Left lung (tissue), 10 donors: Measurements from ENCODE around the gene RHOG. TPM values are rescaled to one million over a fixed set of nuclear protein-coding genes. Genes with fewer than 3 reads are reported as not detected.
A peak's percentile ranks its signal among the peaks of the same experiment; 100 is the strongest.

Experiments
- ATAC-seq: fragments of 200-7000 bp; cut with Tn5 transposase; one replicate; pipeline ENCODE4 v1.9.1; 2020; ENCODE audit warnings: moderate library complexity
- DNase-seq, 4 donors: peaks; one replicate each; pipeline ENCODE4 v3.0.0-alpha.2; 2013 to 2020
- H3K27ac ChIP-seq, 2 donors: fragments of 200-600 bp; sonication (generic) in 1 of 2; one replicate each; pipeline versions ENCODE4 v1.5.0 to v1.8.0; 2020 to 2021
- H3K27me3 ChIP-seq, 2 donors: fragments of 200-600 bp; sonication (generic) in 1 of 2; one replicate each; pipeline versions ENCODE4 v1.5.0 to v1.8.0; 2020 to 2021
- H3K36me3 ChIP-seq, 2 donors: fragments of 200-600 bp; sonication (generic) in 1 of 2; one replicate each; pipeline versions ENCODE4 v1.5.0 to v1.8.0; 2020 to 2021
- H3K4me1 ChIP-seq, 2 donors: fragments of 200-600 bp; one replicate each; pipeline ENCODE4 v1.8.0; 2021
- H3K4me3 ChIP-seq, 2 donors: fragments of 200-600 bp; sonication (generic) in 1 of 2; one replicate each; pipeline versions ENCODE4 v1.5.0 to v1.8.0; 2020 to 2021; ENCODE audit warnings: mild to moderate bottlenecking in 1 of 2
- H3K9me3 ChIP-seq, 2 donors: fragments of 200-600 bp; sonication (generic) in 1 of 2; one replicate each; pipeline versions ENCODE4 v1.5.0 to v1.8.0; 2020 to 2021
- intact Hi-C, 2 donors: fragments of 100-400 bp; cut with DNase I; formaldehyde crosslinking; loops; one replicate each; pipeline versions ENCODE4 v1.11.2 to v1.14.2; 2022
- polyA plus RNA-seq, 6 donors: library from polyadenylated mRNA; unstranded; fragments of 120-200 nt; gene quantifications; one replicate each; pipeline ENCODE4 v1.2.1, GENCODE V29; 2013; ENCODE audit not compliant: insufficient read length in 6 of 6
- total RNA-seq, 2 donors: library from RNA; stranded (reverse); fragmentation: NEBNext Ultra II Directional; extraction: Animal tissue kit (Norgen Biotek cat#: 25700); gene quantifications; one replicate each; pipeline ENCODE4 v1.2.1, GENCODE V29; 2021
- TF ChIP-seq, protein P1 (sequence below), 2 donors: fragments of 200-600 bp; sonication (generic) in 1 of 2; IDR thresholded peaks; one replicate each; pipeline versions ENCODE4 v1.5.0 to v1.8.0; 2021; ENCODE audit warnings: antibody characterized with exemption in 2 of 2
- donor health status: DM: no; HTN: yes; CAD: no.
- donor health status: DM: no; HTN: no; CAD: no.

RHOG gene
- total and polyA plus RNA-seq, 8 donors: 22.0 to 109 (median 29.4) TPM

DNA sequence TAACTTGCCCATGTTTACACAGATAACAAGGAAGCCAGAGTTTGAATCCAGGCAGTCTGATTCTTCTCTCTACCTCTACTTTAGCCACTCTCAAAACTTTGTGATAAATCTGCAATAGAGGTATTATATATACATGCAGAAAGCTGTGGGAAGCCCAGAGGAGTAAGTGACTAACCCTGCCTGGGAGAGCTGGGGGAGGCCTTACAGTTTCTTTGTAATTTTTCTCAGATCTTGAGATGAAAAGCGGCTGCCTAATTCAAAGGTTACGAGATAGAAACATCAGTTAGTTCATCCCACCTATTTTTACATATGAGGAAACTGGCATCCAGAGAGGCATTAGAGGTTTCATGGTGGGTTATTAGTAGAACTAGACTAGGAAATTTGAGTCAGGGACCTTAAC, 19.6 kb upstream of the RHOG start:
- ATAC-seq (no peak), DNase-seq (no peak)
- Histone ChIP-seq H3K9me3 (no peaks in the 10 kb centered on the region), H3K4me1 (peaks cover 32 to 77% of the 10 kb centered on the region in 2 donors), H3K27ac (peak overlapping the region in 1 of 2 donors; percentile 11), H3K4me3 (no peak overlapping the region), H3K27me3 (no peaks in the 10 kb centered on the region), H3K36me3 (no peaks in the 10 kb centered on the region)
- intact Hi-C loops: no loop called here
- TF ChIP-seq, protein P1, sequence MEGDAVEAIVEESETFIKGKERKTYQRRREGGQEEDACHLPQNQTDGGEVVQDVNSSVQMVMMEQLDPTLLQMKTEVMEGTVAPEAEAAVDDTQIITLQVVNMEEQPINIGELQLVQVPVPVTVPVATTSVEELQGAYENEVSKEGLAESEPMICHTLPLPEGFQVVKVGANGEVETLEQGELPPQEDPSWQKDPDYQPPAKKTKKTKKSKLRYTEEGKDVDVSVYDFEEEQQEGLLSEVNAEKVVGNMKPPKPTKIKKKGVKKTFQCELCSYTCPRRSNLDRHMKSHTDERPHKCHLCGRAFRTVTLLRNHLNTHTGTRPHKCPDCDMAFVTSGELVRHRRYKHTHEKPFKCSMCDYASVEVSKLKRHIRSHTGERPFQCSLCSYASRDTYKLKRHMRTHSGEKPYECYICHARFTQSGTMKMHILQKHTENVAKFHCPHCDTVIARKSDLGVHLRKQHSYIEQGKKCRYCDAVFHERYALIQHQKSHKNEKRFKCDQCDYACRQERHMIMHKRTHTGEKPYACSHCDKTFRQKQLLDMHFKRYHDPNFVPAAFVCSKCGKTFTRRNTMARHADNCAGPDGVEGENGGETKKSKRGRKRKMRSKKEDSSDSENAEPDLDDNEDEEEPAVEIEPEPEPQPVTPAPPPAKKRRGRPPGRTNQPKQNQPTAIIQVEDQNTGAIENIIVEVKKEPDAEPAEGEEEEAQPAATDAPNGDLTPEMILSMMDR (IDR thresholded peaks at IDR 0.05): no peak

DNA sequence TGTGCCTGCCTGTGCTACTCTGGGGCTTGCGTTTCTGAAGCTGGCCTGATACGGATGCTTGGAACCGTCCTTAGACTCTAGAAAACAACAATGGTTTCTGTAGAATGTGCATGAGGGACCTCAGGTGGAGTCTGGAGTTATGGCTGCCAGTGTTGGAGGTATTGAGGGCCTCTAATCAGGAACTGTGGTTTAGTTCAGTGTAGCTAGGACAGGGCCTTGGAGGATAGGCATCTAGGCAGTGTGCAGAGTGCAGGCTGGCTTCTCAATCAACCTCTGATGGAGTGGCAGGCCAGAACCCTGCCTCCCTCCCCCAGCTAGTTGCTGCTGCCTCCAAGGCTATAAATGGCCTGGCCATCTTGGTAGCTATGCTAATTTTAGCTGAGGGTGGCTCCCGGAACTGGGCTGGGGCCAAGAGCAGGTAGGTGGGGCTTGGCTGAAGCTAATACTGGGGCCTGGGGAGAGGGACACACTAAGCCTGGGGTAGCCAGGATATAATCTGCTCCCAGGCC, 18.7 kb upstream of the RHOG start:
- H3K4me3 ChIP-seq: no peak overlapping the region
- peaks cover 35 to 72% of the 10 kb centered on the region in 2 donors for H3K4me1 ChIP-seq
- intact Hi-C loops: no loop called here
- no peaks in the 10 kb centered on the region for H3K36me3 ChIP-seq
- no peak for DNase-seq
- no peaks in the 10 kb centered on the region for H3K9me3 ChIP-seq
- H3K27ac ChIP-seq: peak overlapping the region; percentile 21 to 28
- TF ChIP-seq, protein P1 (IDR thresholded peaks at IDR 0.05): no peak
- no peaks in the 10 kb centered on the region for H3K27me3 ChIP-seq
- no peak for ATAC-seq

DNA sequence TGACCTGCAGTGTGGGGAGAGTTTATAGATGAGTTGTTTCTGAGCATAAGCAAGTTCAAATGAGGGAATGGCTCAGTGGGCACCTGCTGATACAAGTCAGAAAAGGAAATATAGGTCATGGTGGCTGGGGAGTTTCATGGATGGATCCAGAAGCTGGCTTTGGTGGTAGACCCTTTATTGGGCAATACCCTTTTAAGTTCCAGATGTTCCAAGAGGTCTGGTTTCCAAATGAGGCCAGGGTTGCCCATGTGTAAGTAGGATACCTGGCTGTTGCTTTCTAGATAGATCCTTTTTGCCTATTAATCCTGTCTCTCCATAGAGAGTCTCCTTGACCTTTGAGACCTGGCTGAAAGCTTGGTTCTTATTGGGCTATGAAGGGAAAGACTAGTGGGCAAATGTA, 16.9 kb upstream of the RHOG start:
- Histone ChIP-seq H3K4me3 (peak overlapping the region; percentile 1 to 92), H3K36me3 (no peaks in the 10 kb centered on the region), H3K27me3 (no peaks in the 10 kb centered on the region), H3K27ac (no peak overlapping the region), H3K4me1 (peaks cover 43 to 75% of the 10 kb centered on the region in 2 donors), H3K9me3 (no peaks in the 10 kb centered on the region)
- DNase-seq (no peak), ATAC-seq (no peak)
- TF ChIP-seq, protein P1 (IDR thresholded peaks at IDR 0.05): no peak
- intact Hi-C loops: no loop called here

DNA sequence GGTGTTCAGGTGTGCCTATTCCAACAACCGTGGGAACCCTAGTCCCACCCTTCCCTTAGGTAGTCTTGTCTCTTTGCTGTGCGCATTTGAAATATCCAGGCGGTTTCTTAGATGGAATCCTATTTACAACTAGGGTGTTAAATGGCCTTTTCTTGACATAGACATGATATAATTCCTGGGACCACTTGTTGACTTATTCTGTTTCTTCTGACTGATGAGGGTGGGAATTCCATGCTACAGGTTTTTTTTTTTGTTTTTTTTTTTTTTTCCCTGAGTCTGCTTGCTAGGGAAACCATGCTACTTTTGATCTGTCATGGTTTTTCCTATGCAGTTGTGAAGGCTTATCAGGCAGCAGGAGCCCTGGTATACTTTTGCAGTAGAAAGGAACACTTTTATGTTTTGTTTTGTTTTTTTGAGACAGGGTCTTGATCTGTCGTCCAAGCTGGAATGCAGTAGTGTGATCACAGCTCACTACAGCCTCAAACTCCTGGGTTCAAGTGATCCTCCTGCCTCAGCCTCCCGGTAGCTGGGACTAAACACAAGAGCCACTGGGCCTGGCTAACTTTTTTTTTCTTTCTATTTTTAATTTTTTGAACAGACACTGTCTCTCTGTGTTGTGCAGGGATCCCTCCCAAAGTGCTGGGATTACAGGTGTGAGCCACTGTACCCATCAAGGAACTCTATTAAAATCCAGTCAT, 16.2 kb upstream of the RHOG start:
- Histone ChIP-seq H3K27me3 (no peaks in the 10 kb centered on the region), H3K4me1 (peaks cover 43 to 74% of the 10 kb centered on the region in 2 donors), H3K27ac (peak overlapping the region in 1 of 2 donors; percentile 98), H3K36me3 (no peaks in the 10 kb centered on the region), H3K9me3 (no peaks in the 10 kb centered on the region), H3K4me3 (peak overlapping the region; percentile 80 to 92)
- intact Hi-C loops: no loop called here
- TF ChIP-seq, protein P1 (IDR thresholded peaks at IDR 0.05): no peak
- DNase-seq: no peak
- no peak for ATAC-seq

DNA sequence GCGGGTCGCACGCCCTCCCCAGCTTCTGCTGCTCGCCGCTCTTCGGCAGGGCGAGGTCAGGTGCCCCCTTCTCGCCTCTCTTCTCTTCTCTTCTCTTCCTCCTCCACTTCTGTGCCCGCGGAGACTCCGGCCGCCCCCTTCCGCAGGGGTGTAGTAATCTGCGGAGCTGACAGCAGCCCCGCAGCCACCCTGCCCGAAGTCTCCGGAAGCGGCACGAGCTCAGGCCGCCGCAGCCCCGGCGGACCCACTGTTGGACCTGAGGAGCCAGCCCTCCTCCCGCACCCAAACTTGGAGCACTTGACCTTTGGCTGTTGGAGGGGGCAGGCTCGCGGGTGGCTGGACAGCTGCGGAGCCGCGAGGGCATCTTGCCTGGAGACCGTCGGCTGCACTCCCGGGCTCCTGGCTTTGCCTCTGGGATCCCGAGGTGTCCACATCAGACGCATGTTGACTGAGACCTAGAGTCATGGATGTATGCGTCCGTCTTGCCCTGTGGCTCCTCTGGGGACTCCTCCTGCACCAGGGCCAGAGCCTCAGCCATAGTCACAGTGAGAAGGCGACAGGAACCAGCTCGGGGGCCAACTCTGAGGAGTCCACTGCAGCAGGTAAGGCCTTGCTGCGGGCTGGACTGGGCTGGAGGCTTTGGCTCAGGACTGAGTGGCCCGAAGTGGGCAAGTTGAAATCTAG, 15.2 kb upstream of the RHOG start:
- TF ChIP-seq, protein P1 (IDR thresholded peaks at IDR 0.05): no peak
- Histone ChIP-seq H3K4me1 (peaks cover 43 to 64% of the 10 kb centered on the region in 2 donors), H3K27ac (peak overlapping the region; percentile 98), H3K4me3 (peak overlapping the region; percentile 80 to 92), H3K9me3 (no peaks in the 10 kb centered on the region), H3K36me3 (no peaks in the 10 kb centered on the region), H3K27me3 (no peaks in the 10 kb centered on the region)
- ATAC-seq (peak; percentile 7), DNase-seq (peak in 3 of 4 donors; percentile 39 to 93 (median 59))
- intact Hi-C loops: no loop called here
